ENCODE measurements around the gene TMEM53. TPM values are rescaled to one million over a fixed set of nuclear protein-coding genes. Genes with fewer than 3 reads are reported as not detected.
A peak's percentile ranks its signal among the peaks of the same experiment; 100 is the strongest.

TMEM53 gene
- total RNA-seq, 1 experiment from 2014 or later: 8.2 TPM

DNA sequence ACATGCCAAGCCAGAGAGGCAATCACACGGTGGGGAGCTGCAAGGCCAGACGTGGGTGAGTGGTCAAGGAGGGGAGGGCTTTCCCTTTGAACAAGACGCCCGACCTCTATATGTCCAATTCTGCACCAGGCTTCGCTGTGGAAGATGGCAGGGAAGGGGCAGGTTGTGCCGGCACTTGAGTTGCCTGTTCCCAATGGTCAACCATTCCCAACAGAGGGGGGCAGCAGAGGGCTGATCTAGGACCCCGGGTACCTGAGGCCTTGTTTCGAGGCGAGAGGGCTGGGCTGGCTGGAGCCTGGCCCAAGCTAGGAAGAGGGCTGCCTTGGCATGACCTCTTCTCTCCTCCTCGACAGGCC, 64.9 kb downstream of the TMEM53 start:
- Mint-ChIP-seq H3K4me3 (no peak overlapping the region), H3K27ac (no peak overlapping the region), H3K4me1 (peaks cover 11% of the 10 kb centered on the region), H3K9me3 (no peaks in the 10 kb centered on the region), H3K27me3 (ENCODE audit: low read depth) (no peaks in the 10 kb centered on the region), H3K36me3 (no peaks in the 10 kb centered on the region)
- TF ChIP-seq JUN (CRISPR knock-in tag; IDR thresholded peaks at IDR 0.05) (no peak), FOXK1 (CRISPR knock-in tag; IDR thresholded peaks at IDR 0.05) (0 out of 2 replicates have a peak, but pooled peaks have one; percentile 21), ESRRA (CRISPR knock-in tag; IDR thresholded peaks at IDR 0.05; ENCODE audit: borderline replicate concordance) (no peak), CTCF (IDR thresholded peaks at IDR 0.05) (peak; percentile 29; the same call in 1 of the 2 replicates), NFATC4 (CRISPR knock-in tag; IDR thresholded peaks at IDR 0.05) (no peak), TCF7 (CRISPR knock-in tag; IDR thresholded peaks at IDR 0.05; ENCODE audit: low read depth) (no peak), TEAD4 (CRISPR knock-in tag; IDR thresholded peaks at IDR 0.05) (no peak)
- TF ChIP-seq, protein P1, sequence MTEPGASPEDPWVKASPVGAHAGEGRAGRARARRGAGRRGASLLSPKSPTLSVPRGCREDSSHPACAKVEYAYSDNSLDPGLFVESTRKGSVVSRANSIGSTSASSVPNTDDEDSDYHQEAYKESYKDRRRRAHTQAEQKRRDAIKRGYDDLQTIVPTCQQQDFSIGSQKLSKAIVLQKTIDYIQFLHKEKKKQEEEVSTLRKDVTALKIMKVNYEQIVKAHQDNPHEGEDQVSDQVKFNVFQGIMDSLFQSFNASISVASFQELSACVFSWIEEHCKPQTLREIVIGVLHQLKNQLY (CRISPR knock-in tag; IDR thresholded peaks at IDR 0.05): 0 out of 2 replicates have a peak, but pooled peaks have one; percentile 14
- ChIA-PET POLR2A (interaction anchor here (0.6 kb wide), 1 partner anchor 245 kb away, joined by 3 read pairs; no protein-coding TSS in a partner anchor), CTCF (interaction anchor here (0.5 to 5.0 kb wide), 27 partner anchors 9 to 392 kb away, joined by 3 to 112 read pairs (median 5); partner anchors contain the start of genes ARMH1 and TMEM53)
- DNase-seq (ENCODE audit: low spot score): peak; percentile 88
- ATAC-seq: peak; percentile 88

DNA sequence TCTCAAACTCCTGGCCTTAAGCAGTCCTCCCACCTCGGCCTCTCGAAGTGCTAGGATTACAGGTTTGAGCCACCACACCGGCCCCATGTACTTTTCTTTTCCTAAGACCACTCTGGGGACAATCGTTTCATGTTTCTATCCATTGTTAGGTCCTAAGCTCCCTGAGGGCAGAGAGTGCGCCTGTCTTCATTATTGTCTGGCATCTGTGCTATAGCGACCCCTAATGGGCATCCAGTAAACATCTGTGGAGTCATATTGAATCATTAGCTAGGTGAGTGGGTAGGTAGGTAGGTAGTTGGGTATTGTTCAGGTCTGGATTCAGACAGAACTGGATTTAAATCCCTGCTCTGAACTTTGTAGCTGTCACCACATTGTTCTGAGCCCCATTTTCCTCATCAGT, 66.1 kb downstream of the TMEM53 start:
- H3K27me3 Mint-ChIP-seq (ENCODE audit: low read depth): no peaks in the 10 kb centered on the region
- ATAC-seq (peak; percentile 7; the same call in 1 of the 2 replicates), DNase-seq (ENCODE audit: low spot score) (no peak)
- ChIA-PET CTCF (interaction anchor here (0.5 to 5.0 kb wide), 49 partner anchors 9 to 875 kb away, joined by 3 to 112 read pairs (median 4); partner anchors contain the start of genes ARMH1, RNF220 and TMEM53), POLR2A (no interaction called here)
- peak; percentile 26; the same call in 1 of the 2 replicates for TF ChIP-seq CTCF (IDR thresholded peaks at IDR 0.05)
- TF ChIP-seq RELA (CRISPR knock-in tag; IDR thresholded peaks at IDR 0.05; ENCODE audit: borderline replicate concordance): no peak
- TF ChIP-seq, protein P2, sequence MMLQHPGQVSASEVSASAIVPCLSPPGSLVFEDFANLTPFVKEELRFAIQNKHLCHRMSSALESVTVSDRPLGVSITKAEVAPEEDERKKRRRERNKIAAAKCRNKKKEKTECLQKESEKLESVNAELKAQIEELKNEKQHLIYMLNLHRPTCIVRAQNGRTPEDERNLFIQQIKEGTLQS (CRISPR knock-in tag; conservative IDR thresholded peaks at IDR 0.05): no peak
- TF ChIP-seq, protein P3, sequence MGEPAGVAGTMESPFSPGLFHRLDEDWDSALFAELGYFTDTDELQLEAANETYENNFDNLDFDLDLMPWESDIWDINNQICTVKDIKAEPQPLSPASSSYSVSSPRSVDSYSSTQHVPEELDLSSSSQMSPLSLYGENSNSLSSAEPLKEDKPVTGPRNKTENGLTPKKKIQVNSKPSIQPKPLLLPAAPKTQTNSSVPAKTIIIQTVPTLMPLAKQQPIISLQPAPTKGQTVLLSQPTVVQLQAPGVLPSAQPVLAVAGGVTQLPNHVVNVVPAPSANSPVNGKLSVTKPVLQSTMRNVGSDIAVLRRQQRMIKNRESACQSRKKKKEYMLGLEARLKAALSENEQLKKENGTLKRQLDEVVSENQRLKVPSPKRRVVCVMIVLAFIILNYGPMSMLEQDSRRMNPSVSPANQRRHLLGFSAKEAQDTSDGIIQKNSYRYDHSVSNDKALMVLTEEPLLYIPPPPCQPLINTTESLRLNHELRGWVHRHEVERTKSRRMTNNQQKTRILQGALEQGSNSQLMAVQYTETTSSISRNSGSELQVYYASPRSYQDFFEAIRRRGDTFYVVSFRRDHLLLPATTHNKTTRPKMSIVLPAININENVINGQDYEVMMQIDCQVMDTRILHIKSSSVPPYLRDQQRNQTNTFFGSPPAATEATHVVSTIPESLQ (CRISPR knock-in tag; IDR thresholded peaks at IDR 0.05): no peak
- no peaks in the 10 kb centered on the region for H3K36me3 Mint-ChIP-seq
- no peak overlapping the region for H3K27ac Mint-ChIP-seq
- H3K9me3 Mint-ChIP-seq: no peaks in the 10 kb centered on the region
- peaks cover 14% of the 10 kb centered on the region for H3K4me1 Mint-ChIP-seq
- H3K4me3 Mint-ChIP-seq: no peak overlapping the region

DNA sequence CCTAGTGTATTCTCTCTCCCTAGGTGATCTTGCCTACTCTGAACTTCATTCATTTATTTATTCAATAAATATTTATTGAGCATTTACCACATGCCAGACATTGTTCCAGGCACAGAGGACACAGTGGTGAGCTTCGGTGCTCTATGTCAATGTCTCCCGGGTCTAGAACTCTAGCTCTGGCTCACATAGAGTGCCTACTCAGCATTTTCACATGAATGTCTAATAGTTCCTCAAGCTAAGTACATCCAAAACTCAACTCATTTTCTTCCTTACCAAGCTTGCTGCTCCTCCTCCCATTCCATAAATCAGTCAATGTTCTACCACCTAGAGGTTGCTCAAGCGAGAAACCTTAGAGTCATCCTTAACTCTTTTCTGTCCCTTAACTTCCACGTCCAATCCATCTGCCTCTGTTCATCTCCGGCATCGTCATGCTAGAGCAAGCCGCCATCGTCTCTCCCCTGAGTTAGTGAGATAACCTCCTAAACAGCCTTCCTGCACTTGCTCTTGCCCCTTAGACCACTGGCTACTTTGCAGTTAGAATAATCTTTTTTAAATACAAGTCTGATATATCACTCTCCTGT, 67.5 kb downstream of the TMEM53 start:
- DNase-seq (ENCODE audit: low spot score) (no peak), ATAC-seq (no peak)
- H3K27me3 Mint-ChIP-seq (ENCODE audit: low read depth): no peaks in the 10 kb centered on the region
- ChIA-PET POLR2A (no interaction called here), CTCF (no interaction called here)
- no peak overlapping the region for H3K4me3 Mint-ChIP-seq
- no peak overlapping the region for H3K27ac Mint-ChIP-seq
- peaks cover 14% of the 10 kb centered on the region for H3K4me1 Mint-ChIP-seq
- no peaks in the 10 kb centered on the region for H3K36me3 Mint-ChIP-seq
- no peaks in the 10 kb centered on the region for H3K9me3 Mint-ChIP-seq
- TF ChIP-seq NR2C2 (CRISPR knock-in tag; IDR thresholded peaks at IDR 0.05) (no peak), SP1 (CRISPR knock-in tag; conservative IDR thresholded peaks at IDR 0.05) (no peak), MXD4 (CRISPR knock-in tag; IDR thresholded peaks at IDR 0.05; ENCODE audit: borderline replicate concordance) (no peak), FOXK1 (CRISPR knock-in tag; IDR thresholded peaks at IDR 0.05) (no peak), NFE2L1 (CRISPR knock-in tag; IDR thresholded peaks at IDR 0.05) (no peak), ZMAT4 (CRISPR knock-in tag; IDR thresholded peaks at IDR 0.05) (no peak)
- TF ChIP-seq, protein P4, sequence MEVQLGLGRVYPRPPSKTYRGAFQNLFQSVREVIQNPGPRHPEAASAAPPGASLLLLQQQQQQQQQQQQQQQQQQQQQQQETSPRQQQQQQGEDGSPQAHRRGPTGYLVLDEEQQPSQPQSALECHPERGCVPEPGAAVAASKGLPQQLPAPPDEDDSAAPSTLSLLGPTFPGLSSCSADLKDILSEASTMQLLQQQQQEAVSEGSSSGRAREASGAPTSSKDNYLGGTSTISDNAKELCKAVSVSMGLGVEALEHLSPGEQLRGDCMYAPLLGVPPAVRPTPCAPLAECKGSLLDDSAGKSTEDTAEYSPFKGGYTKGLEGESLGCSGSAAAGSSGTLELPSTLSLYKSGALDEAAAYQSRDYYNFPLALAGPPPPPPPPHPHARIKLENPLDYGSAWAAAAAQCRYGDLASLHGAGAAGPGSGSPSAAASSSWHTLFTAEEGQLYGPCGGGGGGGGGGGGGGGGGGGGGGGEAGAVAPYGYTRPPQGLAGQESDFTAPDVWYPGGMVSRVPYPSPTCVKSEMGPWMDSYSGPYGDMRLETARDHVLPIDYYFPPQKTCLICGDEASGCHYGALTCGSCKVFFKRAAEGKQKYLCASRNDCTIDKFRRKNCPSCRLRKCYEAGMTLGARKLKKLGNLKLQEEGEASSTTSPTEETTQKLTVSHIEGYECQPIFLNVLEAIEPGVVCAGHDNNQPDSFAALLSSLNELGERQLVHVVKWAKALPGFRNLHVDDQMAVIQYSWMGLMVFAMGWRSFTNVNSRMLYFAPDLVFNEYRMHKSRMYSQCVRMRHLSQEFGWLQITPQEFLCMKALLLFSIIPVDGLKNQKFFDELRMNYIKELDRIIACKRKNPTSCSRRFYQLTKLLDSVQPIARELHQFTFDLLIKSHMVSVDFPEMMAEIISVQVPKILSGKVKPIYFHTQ (CRISPR knock-in tag; IDR thresholded peaks at IDR 0.05): no peak
